Measurements from ENCODE around the gene PLA2G7. TPM values are rescaled to one million over a fixed set of nuclear protein-coding genes. Genes with fewer than 3 reads are reported as not detected.

The PLA2G7 gene
- total RNA-seq: 1 to 10 TPM; 1.2 to 2.9 TPM

DNA sequence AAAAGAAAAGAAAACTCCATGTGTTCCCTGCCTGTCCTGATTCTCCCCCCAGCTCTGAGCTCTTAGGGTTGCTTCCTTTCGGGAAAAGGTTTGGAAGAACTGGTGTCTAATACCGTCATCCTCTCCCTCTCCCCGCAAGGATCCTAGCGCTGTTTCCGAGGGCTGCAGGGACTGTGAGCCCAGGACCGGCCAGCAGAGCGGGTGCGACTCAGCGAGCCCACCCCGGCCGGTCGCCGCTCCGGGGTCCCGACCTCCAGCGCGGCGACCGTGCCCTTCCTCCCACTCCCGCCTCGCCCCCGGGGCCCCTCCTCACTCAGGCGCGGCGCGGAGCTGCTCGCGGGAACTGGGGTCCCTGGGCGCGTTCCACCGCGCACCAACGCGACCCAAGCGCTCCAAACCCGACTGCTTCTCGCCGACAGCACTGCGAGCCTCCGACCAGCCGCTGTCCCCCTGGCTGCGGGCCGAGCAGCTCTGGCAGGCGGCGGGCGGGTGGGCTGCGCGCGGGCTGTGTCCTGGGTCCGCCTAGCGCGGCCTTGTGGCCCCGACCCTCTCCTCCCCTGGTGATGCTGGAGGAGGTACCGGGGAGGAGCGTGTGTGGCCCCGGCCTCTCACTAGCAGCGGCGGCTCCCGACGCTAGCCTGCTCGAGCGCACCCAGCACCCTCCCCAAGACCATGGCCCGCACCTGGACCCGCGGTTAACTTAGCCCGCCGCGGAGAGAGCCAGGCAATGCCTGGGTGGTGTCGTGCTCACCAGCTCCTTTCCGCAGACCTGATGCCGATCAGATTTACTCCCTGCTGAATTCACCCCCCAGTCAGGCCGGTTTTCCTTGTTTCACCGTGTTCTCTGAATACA is at the start of gene PLA2G7:
TSS of gene PLA2G7 (minus strand) at position 509 of the 853 bp plus-strand sequence. CDS start 12,484 bp downstream, outside the sequence.
- Histone ChIP-seq H3K36me3 (no peaks in the 10 kb centered on the region), H3K4me1 (no peaks in the 10 kb centered on the region), H3K9me3 (no peaks in the 10 kb centered on the region), H3K27me3 (no peaks in the 10 kb centered on the region), H3K4me3 (peak within 1 kb of the TSS; percentile 58), H3K27ac (no peak within 1 kb of the TSS), H3K9ac (ENCODE audit: low read depth in 2 of 2, low read length in 2 of 2) (peak within 1 kb of the TSS; percentile 23 to 52)
- intact Hi-C loops (cut with DNase I): no loop called here
- no peak for DNase-seq
- TF ChIP-seq, protein P1, sequence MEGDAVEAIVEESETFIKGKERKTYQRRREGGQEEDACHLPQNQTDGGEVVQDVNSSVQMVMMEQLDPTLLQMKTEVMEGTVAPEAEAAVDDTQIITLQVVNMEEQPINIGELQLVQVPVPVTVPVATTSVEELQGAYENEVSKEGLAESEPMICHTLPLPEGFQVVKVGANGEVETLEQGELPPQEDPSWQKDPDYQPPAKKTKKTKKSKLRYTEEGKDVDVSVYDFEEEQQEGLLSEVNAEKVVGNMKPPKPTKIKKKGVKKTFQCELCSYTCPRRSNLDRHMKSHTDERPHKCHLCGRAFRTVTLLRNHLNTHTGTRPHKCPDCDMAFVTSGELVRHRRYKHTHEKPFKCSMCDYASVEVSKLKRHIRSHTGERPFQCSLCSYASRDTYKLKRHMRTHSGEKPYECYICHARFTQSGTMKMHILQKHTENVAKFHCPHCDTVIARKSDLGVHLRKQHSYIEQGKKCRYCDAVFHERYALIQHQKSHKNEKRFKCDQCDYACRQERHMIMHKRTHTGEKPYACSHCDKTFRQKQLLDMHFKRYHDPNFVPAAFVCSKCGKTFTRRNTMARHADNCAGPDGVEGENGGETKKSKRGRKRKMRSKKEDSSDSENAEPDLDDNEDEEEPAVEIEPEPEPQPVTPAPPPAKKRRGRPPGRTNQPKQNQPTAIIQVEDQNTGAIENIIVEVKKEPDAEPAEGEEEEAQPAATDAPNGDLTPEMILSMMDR (IDR thresholded peaks at IDR 0.05): no peak

DNA sequence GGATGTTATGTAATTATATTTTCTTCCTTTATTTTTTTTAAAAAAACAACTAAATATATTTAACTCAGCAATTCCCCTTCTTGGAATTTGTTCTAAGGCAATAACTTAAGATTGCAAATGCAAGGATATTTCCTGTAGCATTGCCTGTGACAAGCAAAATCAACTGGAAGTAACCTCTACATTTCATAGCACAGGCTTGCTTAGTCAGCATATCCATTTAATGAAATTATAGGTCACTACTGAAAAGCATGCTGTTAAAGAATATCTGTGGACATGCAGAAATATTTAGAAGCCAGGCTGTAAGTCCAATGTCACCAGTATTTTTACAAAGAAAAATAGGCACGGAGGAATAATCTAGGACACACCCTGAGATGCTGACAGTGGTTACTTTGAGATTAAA is 49.4 kb upstream of the PLA2G7 start:
- intact Hi-C loops (cut with DNase I): loop anchor here (5.0 kb wide), 1 partner anchor 367 kb away; no protein-coding TSS in a partner anchor
- Histone ChIP-seq H3K9me3 (no peaks in the 10 kb centered on the region), H3K4me3 (no peak overlapping the region), H3K27ac (no peak overlapping the region), H3K27me3 (no peaks in the 10 kb centered on the region), H3K36me3 (no peaks in the 10 kb centered on the region), H3K4me1 (no peaks in the 10 kb centered on the region), H3K9ac (ENCODE audit: low read depth in 2 of 2, low read length in 2 of 2) (no peak overlapping the region)
- DNase-seq: no peak
- TF ChIP-seq, protein P1 (IDR thresholded peaks at IDR 0.05): no peak

DNA sequence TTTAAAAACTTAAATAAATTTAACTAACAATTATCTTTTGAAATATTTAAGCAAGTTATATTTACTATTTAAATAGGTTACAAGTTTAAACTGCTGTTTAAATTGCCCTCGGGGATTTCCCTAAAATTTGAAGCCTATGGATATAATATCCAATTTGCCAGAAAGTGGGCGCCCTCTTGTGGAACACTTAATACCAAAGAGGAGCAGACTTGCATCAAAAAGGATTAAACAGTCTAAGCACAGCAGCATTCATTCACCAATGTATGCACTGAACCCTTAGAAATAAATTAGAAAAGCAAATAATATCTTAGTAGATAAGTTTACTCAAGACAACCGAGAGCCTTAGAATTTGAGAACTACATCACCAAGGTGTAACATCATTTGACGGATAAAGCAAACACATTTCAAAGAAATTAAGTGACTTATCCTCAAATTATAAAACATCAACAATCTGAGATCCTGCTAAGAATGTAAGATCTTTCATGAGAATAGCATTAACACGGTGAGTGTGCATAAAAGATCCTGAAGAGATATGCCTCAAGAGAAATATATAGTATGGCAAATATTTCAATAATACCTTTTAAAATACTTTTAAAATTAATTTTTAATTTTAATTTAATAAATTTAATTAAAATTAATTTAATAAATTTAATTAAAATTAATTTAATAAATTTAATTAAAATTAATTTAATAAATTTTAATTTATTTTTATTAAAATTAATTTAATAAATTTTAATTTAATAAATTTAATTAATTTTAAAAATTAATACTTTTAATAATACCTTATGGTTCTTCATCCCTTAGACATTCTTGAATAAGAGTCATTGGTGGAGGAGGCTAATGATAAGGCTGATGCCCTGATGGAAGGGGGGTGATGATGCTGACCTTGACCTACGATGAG is 46.6 kb upstream of the PLA2G7 start:
- peak; percentile 75 for DNase-seq
- Histone ChIP-seq H3K9me3 (no peaks in the 10 kb centered on the region), H3K4me3 (no peak overlapping the region), H3K9ac (ENCODE audit: low read depth in 2 of 2, low read length in 2 of 2) (no peak overlapping the region), H3K27ac (no peak overlapping the region), H3K4me1 (no peaks in the 10 kb centered on the region), H3K36me3 (no peaks in the 10 kb centered on the region), H3K27me3 (no peaks in the 10 kb centered on the region)
- intact Hi-C loops (cut with DNase I): loop anchor here (5.0 kb wide), 1 partner anchor 364 kb away; no protein-coding TSS in a partner anchor
- TF ChIP-seq, protein P1 (IDR thresholded peaks at IDR 0.05): peak; percentile 54

DNA sequence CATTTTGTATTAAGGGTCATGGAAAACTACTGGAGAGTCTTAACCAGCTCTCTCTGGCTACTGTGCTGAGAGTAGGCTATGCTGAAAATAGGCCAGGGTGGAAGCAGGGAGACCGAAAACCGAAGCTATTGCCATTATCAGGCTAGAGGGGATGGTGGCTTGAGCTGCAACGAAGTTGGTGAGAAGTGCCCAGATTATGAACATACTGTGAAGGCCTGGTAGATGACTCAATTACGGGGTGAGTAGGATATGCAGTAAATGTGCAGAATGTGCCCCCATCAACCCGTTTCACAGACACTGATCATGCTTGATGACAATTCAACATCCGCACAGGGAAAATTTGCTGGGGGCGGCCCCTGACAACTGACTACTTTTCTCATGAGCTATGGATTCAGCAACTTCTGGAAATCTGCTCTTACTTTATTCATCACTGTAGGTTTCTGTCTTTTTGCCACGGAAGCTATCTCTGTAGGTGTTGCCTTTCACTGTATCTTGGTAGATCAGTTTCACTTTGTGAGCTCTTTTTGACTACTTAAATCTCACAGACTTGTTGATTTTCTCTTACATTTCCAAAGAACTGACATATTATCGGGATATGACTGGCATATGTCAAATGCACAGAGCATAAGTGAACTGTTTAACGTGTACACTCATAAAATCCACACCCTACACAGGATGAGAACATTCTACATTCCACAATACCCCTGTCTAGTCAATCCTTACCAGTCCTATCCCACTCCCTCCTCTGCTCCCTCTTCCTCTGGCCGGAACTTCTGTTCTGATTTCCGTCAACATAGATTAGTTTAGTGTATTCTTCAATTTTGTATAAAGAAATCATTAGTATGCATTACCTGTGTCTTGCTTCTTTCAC is 42.5 kb upstream of the PLA2G7 start:
- Histone ChIP-seq H3K27ac (no peak overlapping the region), H3K4me1 (no peaks in the 10 kb centered on the region), H3K36me3 (no peaks in the 10 kb centered on the region), H3K4me3 (no peak overlapping the region), H3K9ac (ENCODE audit: low read depth in 2 of 2, low read length in 2 of 2) (no peak overlapping the region), H3K9me3 (no peaks in the 10 kb centered on the region), H3K27me3 (no peaks in the 10 kb centered on the region)
- DNase-seq: no peak
- intact Hi-C loops (cut with DNase I): no loop called here
- TF ChIP-seq, protein P1 (IDR thresholded peaks at IDR 0.05): no peak

All from colonic mucosa (tissue), 4 donors.